G401 (cell line): ENCODE results near the gene HPCAL1. TPM values are rescaled to one million over a fixed set of nuclear protein-coding genes. Genes with fewer than 3 reads are reported as not detected.

Source experiments
- DNase-seq: peaks from one replicate; pipeline ENCODE4 v3.0.0-alpha.2; 2015; ENCODE audit warnings: low spot score
- in situ Hi-C: cut with HindIII; loops from 2 replicates; pipeline ENCODE4 v1.10.0; 2016; ENCODE audit warnings: low sequenced_read_pairs, mixed read lengths
- total RNA-seq: library from RNA; depleted of rRNA; stranded (reverse); fragments of >200 nt; shearing (Covaris generic); gene quantifications from 2 replicates; pipeline ENCODE4 v1.2.3, GENCODE V29; 2014

Gene HPCAL1
- total RNA-seq, 1 experiment from 2014 or later = 34.8 TPM

DNA sequence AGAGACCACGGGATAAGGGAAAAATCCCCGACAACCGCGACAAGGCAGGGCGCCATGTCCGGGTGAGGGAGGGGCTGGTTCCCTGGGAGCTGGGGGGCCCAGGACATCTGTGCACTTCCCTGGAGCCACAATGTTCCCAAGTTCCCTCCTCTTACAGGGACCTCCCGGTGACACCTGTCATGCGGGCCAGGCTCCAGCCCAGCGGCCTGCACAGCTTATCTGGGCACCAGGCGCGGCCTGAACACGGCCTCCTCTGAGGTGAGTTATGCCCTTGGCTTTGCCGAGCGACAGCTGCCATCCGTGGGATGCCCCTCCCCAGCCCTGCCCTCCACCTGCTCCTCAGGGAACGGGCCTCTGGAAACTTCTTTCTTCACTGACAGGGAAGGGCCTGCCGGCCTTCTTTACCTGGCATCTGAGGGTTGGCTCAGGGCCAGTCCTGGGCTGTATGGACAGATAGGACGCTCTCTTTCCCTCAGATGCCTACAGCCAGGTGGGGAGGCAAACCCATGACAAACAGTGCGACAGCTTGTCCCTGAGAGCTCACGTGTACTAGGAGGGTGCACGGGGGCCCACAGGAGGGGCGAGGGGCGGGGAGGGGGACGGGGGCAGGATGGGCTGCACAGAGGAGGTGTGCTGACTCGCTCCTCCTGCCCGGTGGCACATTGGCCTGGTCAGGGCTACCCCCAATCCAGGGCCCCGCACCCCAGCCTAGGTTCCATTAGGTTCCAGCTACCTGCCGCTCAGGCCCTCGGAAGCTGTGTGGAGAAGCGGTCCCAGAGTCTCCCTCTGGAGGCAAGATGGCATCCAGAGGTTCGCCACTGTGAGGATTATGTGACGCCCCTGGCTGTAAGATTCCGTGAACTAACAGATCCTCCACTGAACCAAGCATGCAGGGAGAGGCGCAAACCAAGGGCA lies 34.9 kb upstream of the HPCAL1 start:
- peak; percentile 29 for DNase-seq
- in situ Hi-C loops = no loop called here

DNA sequence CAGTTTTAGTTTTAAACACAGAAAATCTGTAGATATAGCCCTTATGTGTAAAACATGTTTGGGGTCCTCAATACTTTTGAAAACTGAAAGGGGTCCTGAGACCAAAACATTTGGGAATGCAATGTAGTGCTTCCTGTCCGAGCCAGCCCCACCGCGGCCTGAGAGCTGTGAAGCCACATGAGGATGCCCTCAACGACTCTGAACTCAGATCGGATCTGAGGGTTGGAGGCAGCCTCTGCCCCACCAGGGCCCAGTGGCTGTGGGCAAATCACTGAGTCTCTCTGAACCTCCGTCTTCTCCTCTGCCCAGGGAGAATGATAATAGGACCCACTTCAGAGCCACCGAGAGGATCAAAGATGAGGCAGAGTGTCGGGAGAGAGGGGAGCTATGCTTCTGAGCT lies 33.4 kb upstream of the HPCAL1 start:
- in situ Hi-C loops = no loop called here
- DNase-seq = no peak

DNA sequence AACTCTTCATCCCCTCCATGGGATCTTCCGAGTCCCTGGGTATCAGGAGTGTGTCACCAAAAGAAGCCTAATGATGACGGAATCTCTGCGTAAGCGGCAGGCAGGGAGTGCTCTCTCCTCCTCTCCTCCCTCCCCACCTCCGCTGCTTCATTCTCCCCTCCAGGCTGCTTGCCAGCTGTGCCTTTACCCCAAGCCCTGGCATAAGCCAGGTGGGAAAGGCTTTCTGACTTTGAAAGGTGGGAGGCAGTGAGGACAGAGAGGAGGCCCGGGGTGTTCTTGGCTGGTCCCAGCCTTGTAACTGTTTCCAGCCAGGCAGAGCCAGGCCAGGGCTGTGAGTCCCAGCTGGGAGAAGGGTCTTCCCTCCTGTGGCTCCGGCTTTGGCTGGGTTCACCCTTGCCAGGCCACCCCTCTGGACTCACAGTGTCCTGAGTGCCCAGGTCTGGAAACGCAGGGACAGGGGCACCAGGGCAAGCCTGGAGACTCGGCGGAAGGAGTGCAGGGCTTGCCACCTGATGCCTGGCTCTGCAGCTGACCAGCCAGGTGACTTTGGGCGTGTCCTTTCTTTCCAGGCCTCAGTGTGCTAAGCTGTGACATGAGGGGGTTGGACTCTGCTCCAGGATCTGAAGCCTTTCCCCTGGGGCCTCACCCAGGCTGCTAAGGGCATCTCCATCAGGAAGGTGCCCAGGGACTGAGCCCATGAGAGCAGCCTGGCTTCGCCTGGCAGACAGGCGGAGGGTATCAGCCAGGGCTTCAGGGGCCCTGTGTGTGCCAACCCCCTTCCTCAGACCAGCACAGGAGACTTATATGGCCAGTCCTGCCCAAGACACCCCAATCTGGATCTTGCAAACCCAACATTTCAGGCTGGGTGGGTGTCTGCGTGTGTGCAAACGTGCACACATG lies 32.7 kb upstream of the HPCAL1 start:
- in situ Hi-C loops = no loop called here
- DNase-seq = no peak

DNA sequence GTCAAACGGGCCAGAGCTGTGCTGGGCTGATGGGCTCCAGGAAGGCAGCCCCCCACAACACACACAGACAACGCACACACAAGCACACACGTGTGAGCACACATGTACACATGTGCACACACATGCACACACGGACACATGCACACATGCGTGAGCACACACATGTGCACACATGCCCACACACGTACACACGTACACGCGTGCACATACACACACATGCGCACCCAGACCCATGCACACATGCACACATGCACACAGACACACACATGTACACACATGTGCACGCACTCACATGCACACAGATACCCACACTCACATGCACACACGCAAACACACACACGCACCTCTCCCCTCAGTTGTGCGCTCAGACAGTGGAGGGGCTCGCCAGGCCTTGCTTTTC lies 31.2 kb upstream of the HPCAL1 start:
- in situ Hi-C loops = no loop called here
- no peak for DNase-seq

DNA sequence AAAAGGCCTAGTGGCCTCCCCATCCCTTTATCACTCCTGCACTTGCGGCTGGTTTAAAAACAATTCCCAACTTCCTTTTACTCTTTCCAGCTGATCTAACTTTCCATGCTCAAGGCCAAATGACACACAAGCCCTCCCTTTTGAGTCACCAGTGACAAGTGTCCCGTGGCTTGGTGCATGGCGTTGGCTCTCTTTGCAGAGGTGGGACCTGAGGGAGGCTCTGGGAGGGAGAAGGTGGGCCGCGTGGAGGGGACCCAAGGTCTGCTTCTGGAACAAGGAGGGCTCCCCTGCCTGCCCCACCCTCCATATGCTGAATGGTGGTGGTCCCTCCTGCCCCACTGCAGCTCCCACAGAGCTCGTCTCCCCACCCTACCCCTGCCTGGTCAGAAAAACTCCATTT lies 30.8 kb upstream of the HPCAL1 start:
- no peak for DNase-seq
- in situ Hi-C loops = no loop called here

DNA sequence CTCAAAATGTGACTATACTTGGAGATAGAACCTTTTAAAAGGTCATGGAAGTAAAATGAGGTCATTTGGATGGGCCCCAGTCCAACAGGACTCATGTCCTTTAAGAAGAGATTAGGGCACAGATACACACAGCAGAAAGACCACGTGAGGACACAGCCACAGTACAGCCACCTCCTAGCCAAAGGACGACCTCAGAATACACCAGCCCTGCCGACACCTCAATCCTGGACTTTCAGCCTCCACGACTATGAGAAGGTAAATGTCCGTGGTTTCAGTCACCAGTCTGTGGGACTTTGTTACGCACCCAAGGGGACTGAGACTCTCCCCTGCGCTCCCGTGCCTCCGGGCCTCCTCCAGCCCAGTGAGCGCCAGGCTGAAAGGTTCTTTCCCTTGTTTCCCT lies 30.2 kb upstream of the HPCAL1 start:
- no peak for DNase-seq
- in situ Hi-C loops = no loop called here

DNA sequence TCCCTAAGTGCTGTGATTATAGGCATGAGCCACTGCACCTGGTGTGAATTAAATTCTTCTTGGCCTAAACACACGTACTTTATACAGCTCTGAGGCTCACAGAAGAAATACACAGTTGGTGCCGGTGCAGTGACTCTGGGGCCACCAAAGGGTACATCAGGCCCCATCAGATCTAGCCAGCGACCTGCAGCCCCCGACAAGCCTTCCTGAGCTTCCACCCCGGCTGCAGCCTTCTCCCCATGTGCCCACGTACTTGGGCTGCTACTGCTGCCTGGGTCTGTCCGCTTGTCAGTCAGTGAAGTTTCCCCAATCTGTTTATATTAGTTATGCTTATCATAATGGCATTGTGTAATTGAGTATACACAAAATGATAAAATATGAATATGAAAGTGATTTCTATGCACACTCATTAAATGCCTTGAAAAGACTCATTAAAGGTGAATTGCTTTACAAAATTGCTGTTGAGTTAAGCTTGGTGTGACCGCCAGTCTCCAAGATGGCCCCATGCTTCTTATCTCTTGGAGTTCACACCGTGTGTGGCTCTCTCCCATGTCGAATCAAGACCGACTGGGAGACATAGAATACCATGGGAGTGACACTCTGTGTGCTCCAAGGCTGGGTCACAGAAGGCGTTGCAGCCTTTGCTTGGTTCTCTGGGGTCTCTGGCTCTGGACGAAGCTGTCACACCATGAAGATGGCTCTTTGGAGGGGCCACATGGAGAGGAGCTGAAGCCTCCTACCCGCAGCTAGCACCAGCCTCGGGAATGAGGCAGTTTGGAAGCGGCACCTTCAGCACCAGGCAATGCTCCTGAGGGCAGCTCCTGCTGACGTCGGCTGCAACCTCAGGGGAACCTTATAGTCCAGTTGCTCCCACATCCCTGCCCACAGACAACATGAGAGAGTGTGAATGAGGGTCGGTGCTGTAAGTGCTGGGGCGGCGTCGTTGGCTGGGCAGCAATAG lies 29.2 kb upstream of the HPCAL1 start:
- in situ Hi-C loops = no loop called here
- no peak for DNase-seq

DNA sequence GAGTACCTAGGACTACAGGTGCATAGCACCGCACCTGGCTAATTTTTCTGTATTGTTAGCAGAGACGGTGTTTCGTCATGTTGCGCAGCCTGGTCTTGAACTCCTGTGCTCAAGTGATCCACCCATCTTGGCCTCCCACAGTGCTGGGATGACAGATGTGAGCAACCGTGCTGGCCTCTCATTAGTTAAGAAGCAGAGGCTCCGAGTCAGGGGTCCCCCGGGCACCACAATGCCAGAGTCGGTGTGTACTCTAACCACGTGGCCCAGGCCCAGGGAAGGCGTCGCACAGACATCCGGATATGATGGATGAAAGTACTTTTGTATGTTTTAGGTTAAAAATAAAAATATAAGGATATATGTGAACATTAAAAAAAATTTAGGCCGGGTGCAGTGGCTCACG lies 28.3 kb upstream of the HPCAL1 start:
- DNase-seq = no peak
- in situ Hi-C loops = no loop called here

DNA sequence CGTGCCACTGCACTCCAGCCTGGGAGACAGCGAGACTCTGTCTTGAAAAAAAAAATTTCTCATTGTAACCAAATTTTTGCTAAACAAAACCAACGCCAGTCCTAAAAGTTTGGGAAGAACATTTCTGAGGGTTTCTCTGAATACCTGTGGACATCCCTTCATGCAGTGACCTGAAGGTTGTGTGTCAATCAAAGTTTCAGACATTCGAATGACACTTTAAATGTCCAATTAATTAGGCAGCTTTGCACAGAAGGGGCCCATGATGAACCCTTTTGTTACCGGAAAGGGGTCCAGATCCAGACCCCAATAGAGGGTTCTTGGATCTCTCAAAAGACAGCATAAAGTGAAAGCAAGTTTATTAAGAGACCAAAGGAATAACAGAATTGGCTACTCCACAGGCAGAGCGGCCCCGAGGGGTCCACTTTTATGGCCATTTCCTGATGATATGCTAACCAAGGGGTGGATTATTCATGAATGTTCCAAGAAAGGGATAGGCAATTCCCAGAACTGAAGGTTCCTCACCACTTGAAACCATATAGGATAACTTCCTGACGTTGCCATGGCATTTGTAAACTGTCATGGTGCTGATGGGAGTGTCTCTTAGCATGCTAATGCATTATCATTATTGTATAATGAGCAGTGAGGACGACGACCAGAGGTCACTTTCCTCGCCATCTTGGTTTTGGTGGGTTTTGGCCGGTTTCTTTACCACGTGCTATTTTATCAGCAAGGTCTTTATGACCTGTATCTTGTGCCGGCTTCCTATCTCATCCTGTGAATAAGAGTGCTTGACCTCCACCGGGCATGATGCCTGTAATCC lies 27.5 kb upstream of the HPCAL1 start:
- in situ Hi-C loops = no loop called here

DNA sequence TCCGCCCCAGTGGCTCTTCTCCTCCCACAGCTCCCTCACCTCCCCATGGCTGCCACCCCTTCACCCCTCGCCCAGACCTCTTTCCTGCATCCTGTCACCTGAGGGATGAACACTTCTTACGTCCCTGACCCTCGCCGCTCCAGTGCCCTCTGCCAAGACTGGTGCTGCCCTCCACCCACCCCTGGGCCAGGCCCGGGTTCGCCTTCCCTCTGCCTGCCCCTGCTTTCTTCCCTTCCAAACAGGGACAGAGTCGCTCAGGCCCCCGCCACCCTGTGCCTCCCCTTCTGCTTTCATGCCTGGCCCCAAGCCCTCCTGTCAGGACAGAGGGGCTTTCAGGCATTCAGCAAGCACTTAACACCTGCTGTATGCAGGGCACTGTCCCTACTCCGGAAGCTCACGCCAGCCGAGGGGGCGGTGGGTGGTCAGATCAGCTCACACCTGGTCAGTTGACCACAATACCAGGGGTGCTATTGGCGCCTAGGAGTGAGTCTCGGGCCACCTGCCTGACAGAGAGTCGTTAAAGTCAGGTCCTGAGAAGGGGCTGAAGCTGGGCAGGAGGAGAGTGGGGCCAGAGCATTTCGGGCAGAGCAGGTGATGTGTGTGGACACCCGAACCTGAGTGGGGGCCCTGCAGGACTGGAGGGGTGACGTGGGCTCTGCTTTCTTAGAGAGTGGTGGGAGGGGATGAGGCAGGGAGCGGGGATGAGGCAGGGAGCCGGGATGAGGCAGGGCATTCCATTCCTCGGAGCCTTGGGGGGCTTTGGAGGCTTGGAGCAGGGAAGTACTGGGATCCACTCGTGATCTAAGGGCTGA lies 26.0 kb upstream of the HPCAL1 start:
- DNase-seq = no peak
- in situ Hi-C loops = no loop called here

More for the DNA sequence above, 27.5 kb upstream of the HPCAL1 start:
- no peak for DNase-seq

DNA sequence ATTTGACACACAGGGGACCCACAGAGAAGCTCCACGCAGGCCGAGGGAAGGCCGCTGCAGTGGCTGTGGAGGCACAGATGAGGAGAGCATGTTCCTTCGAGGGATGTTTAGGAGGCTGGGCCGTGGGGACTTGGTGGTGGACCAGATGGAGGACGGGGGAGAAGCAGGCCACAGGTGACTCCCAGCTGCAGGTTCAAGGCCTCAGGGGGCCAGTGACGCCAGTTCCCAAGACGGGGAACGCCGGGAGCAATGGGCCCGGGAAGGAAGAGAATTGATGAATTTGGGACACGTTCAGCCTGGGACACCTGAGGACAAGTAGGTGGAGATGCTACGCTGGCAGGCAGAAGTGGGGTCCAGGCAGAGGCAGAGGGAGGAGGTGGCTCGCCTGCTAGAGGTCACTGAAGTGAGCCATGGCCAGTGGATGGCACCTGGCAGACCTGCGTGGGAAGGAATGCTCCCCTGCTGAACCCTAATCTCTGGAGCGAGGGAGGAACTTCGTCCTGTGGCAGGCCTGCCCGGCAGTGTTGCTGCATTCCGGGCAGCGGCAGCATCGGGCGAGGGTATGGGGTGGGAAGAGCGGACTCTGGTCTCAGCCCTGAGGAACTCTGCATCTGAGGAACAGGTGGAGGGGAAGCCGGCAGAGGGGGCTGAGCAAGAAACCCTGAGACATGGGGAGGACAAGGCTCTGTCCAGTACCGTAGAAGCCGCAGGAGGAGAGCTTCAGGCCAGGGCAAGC lies 25.2 kb upstream of the HPCAL1 start:
- no peak for DNase-seq
- in situ Hi-C loops = no loop called here

DNA sequence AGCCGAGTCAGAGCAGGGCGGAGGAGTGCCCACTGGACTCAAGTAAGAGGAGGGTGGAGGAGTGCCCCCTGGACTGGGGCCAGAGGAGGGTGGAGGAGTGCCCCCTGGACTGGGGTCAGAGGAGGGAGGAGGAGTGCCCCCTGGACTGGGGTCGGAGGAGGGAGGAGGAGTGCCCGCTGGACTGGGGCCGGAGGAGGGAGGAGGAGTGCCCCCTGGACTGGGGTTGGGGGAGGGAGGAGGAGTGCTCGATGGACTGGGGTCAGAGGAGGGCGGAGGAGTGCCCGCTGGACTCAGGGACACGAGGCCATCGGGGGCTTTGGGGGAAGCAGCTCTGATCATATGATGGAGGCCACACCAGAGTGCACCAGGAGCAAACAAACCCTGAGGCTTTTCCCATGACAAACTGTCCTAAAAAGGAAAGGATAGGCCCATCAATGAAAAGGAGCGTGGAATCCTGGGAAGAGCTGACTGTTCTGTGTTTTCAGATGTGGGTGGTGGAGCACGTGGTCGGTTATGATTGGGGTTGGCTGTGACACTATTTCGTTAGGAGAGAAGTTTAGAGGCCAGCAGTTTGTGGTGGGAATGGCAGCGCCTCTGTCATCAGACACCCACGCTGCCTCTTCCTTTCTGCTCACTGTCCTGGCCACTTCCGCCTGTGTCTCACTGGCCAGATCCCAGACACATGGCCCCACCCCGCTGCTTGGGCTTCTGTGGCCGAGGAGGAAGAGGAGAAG lies 24.5 kb upstream of the HPCAL1 start:
- DNase-seq = no peak

DNA sequence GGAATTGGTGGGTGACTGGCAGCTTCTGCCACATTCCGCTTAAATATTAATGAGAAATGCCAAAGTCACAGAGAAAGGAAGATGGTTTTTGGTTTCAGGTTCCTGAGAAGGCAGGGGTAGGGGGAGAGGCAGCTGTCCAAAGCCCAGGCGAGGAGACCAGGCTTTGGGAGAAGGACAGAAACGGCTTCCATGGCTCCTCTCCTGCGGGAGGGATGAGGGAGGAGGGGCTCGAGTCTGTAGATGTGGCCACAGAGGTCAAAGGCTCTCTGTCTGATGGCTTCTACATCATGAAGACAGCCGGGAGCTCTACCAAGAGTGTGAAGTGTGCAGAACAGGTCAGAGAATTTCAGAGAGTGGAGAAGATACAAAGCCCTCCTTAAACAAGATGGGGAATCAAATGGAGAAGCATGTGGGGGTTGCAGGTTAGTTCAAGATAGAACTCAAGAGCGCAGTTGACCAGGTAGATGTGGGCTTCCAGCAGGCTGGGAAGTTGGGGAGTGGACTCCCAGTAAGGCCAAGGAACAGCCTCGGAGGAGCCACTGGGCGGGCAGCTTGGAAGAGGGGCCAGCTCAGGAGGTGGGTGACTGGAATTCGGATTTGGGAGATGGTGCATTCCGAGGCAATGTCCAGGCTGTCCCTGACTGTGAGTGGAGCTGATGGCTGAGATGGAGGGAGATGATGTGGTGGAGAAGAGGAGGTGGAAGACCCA lies 23.8 kb upstream of the HPCAL1 start:
- in situ Hi-C loops = no loop called here
- no peak for DNase-seq

More for the DNA sequence above, 24.5 kb upstream of the HPCAL1 start:
- in situ Hi-C loops = no loop called here

DNA sequence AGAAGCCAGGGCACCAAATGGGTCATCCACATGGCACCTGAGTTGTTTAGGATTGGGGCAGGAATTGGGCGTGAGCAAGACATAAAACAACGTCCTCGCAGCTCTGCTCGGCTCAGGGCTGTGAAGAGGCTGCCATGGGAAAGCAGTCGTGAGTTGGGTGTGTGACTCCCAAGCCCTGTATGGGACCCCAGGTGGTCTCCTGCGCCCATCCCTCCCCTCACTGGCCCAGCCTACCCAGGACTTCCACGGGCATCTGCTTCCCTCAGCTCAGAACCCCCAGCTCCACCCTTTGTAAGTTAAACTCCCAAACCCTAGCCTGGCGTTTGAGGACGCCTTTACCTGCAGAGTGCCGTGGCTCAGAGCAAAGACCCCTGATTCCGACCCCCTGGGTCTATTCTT lies 23.2 kb upstream of the HPCAL1 start:
- in situ Hi-C loops = no loop called here
- DNase-seq = no peak

DNA sequence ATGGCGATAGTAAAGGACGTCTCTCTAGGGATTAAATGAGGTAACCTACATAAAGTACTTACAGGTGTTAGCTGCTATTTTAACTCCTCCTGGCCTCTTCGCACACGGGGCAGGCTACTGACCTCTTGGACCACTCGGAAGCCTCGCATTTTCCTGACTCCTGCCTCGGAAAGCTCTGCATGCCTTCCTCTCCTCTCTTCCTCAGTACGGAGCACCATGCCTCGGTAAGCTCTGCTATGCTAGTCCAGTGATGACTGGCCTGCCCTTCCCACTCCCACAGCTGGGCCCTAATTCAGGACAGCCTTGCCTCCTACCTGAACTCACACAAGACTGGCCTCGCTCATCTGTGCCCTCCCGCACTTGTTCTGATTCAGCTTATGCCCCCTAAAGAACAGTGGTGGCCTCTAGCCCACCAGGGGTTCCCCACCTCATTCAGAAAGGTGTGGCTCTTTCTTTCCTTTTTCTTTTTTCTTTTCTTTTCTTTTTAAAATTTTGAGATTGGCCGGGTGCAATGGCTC lies 22.7 kb upstream of the HPCAL1 start:
- in situ Hi-C loops = no loop called here
- DNase-seq = no peak
